Activated naive CD8-positive, alpha-beta T cell treated with anti-CD3 and anti-CD28 coated beads, Interleukin-2, amount 10 ng/mL, durations not matched to agents 7 days and 5 days (primary cell): Measurements from ENCODE around the gene B3GLCT. TPM values are rescaled to one million over a fixed set of nuclear protein-coding genes. Genes with fewer than 3 reads are reported as not detected.

Experiments used
- ATAC-seq: fragments of 150-1000 bp; cut with Tn5 transposase; one replicate; pipeline ENCODE4 v1.10.0; 2021; ENCODE audit warnings: low read depth, moderate library complexity
- POLR2A ChIA-PET: fragments of 350-600 bp; sonication (Branson Sonifier 250); formaldehyde crosslinking; loops from one replicate; lab custom pipeline; 2021; ENCODE audit warnings: antibody characterized with exemption; lab: Charles Lee
- DNase-seq: peaks from one replicate; pipeline ENCODE4 v3.0.0; 2021
- H3K27ac Mint-ChIP-seq: one replicate; pipeline ENCODE4 v1.8.0; 2022; ENCODE audit warnings: mild to moderate bottlenecking, mixed read lengths
- H3K27me3 Mint-ChIP-seq: one replicate; pipeline ENCODE4 v1.8.0; 2022; ENCODE audit warnings: mild to moderate bottlenecking, moderate library complexity, mixed read lengths
- H3K36me3 Mint-ChIP-seq: one replicate; pipeline ENCODE4 v1.8.0; 2021; ENCODE audit warnings: mild to moderate bottlenecking, mixed read lengths
- H3K4me1 Mint-ChIP-seq: one replicate; pipeline ENCODE4 v1.8.0; 2021; ENCODE audit warnings: mixed read lengths
- H3K4me3 Mint-ChIP-seq: one replicate; pipeline ENCODE4 v1.8.0; 2022; ENCODE audit warnings: mild to moderate bottlenecking, moderate library complexity, mixed read lengths
- H3K9me3 Mint-ChIP-seq: one replicate; pipeline ENCODE4 v1.8.0; 2021; ENCODE audit warnings: mixed read lengths
- total RNA-seq, 2 experiments: library from RNA; stranded (reverse); gene quantifications; one replicate each; pipeline ENCODE4 v1.2.3, GENCODE V29; 2021

The B3GLCT gene
- total RNA-seq, 2 experiments from 2014 or later = 3.8 to 4.2 TPM

GRCh38 chr13:31365630-31366029 lies 165.9 kb downstream of the B3GLCT start:
- Mint-ChIP-seq H3K27ac (no peak overlapping the region), H3K4me1 (no peaks in the 10 kb centered on the region), H3K9me3 (peaks cover 9% of the 10 kb centered on the region), H3K27me3 (peaks cover 1% of the 10 kb centered on the region), H3K4me3 (no peak overlapping the region), H3K36me3 (no peaks in the 10 kb centered on the region)
- POLR2A ChIA-PET = no interaction called here
- ATAC-seq (no peak), DNase-seq (no peak)

DNA sequence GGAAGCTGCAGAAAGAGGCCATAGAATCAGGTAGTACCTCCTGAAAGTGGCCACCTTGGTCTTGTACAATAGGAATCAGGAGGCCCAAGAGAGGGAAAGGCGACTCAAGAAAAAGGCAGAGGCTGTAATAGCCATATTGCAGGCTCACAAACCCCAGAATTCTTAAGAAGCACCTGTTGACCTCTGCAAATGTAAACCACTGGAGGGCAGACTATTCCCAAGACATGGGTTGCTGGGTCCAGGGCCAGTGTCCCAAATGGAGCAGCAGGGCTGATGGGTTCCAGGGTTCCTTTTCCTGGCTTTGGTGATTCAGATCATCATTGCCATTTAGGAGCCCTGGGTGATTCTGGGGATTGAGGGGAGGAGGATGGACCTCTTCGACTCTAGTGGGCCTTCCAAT lies 167.6 kb downstream of the B3GLCT start:
- ATAC-seq = no peak
- H3K27ac Mint-ChIP-seq = no peak overlapping the region
- no peaks in the 10 kb centered on the region for H3K36me3 Mint-ChIP-seq
- DNase-seq = no peak
- no peak overlapping the region for H3K4me3 Mint-ChIP-seq
- H3K4me1 Mint-ChIP-seq = no peaks in the 10 kb centered on the region
- POLR2A ChIA-PET = no interaction called here
- H3K9me3 Mint-ChIP-seq = peaks cover 7% of the 10 kb centered on the region
- H3K27me3 Mint-ChIP-seq = no peaks in the 10 kb centered on the region

GRCh38 chr13:31369213-31369612 lies 169.4 kb downstream of the B3GLCT start:
- DNase-seq (no peak), ATAC-seq (no peak)
- no peaks in the 10 kb centered on the region for H3K4me1 Mint-ChIP-seq
- POLR2A ChIA-PET = no interaction called here
- no peak overlapping the region for H3K4me3 Mint-ChIP-seq
- H3K27me3 Mint-ChIP-seq = no peaks in the 10 kb centered on the region
- H3K27ac Mint-ChIP-seq = no peak overlapping the region
- no peaks in the 10 kb centered on the region for H3K36me3 Mint-ChIP-seq
- H3K9me3 Mint-ChIP-seq = peaks cover 7% of the 10 kb centered on the region

- no peak for ATAC-seq
- POLR2A ChIA-PET = no interaction called here
- H3K27me3 Mint-ChIP-seq = no peaks in the 10 kb centered on the region
These were observed 172.7 kb downstream of the B3GLCT start for GRCh38 chr13:31372454-31372853.

GRCh38 chr13:31374682-31375081 lies 174.9 kb downstream of the B3GLCT start:
- no peak overlapping the region for H3K27ac Mint-ChIP-seq

More at GRCh38 chr13:31372454-31372853, 172.7 kb downstream of the B3GLCT start:
- no peaks in the 10 kb centered on the region for H3K36me3 Mint-ChIP-seq
- H3K4me1 Mint-ChIP-seq = no peaks in the 10 kb centered on the region
- no peak for DNase-seq
- no peak overlapping the region for H3K4me3 Mint-ChIP-seq
- H3K9me3 Mint-ChIP-seq = no peaks in the 10 kb centered on the region
- H3K27ac Mint-ChIP-seq = no peak overlapping the region

GRCh38 chr13:31377946-31378345 lies 178.2 kb downstream of the B3GLCT start:
- Mint-ChIP-seq H3K9me3 (peaks cover 2% of the 10 kb centered on the region), H3K4me3 (no peak overlapping the region), H3K36me3 (no peaks in the 10 kb centered on the region), H3K4me1 (no peaks in the 10 kb centered on the region), H3K27me3 (peaks cover 17% of the 10 kb centered on the region), H3K27ac (no peak overlapping the region)
- DNase-seq (no peak), ATAC-seq (no peak)
- POLR2A ChIA-PET = no interaction called here

More at GRCh38 chr13:31374682-31375081, 174.9 kb downstream of the B3GLCT start:
- H3K4me1 Mint-ChIP-seq = no peaks in the 10 kb centered on the region
- POLR2A ChIA-PET = no interaction called here
- H3K4me3 Mint-ChIP-seq = no peak overlapping the region
- ATAC-seq (no peak), DNase-seq (no peak)
- H3K9me3 Mint-ChIP-seq = no peaks in the 10 kb centered on the region
- H3K27me3 Mint-ChIP-seq = peaks cover 9% of the 10 kb centered on the region
- H3K36me3 Mint-ChIP-seq = no peaks in the 10 kb centered on the region

DNA sequence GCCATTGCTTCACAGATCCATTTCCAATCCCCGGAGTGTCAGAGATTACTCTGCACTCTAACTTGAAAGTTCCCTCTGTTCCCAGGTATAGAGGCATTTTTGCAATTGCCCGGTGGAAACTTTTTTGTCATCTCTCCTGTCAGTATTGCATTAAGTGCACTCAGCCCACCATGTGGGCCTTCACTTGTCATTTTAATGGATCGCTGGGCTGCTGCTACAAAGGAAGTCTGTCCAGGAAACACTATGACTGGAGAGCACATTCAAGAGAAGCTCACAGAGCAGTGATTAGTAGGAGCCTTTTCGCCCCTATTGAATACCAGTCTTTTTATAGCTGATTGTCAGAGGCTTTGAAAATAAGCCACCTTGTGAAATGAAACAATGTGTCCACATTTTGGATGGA lies 180.9 kb downstream of the B3GLCT start:
- Mint-ChIP-seq H3K27ac (no peak overlapping the region), H3K4me3 (no peak overlapping the region), H3K36me3 (no peaks in the 10 kb centered on the region), H3K9me3 (peaks cover 2% of the 10 kb centered on the region), H3K27me3 (peaks cover 17% of the 10 kb centered on the region), H3K4me1 (no peaks in the 10 kb centered on the region)
- POLR2A ChIA-PET = no interaction called here
- DNase-seq (no peak), ATAC-seq (no peak)

Other genes with a start within 250 kb of the B3GLCT start
- 10 to 100 TPM; 71.2 to 88.2 TPM for gene HSPH1, start 38.1 kb upstream of the B3GLCT start, total RNA-seq